ENCODE results near the gene SIRPA.

Gene SIRPA

DNA sequence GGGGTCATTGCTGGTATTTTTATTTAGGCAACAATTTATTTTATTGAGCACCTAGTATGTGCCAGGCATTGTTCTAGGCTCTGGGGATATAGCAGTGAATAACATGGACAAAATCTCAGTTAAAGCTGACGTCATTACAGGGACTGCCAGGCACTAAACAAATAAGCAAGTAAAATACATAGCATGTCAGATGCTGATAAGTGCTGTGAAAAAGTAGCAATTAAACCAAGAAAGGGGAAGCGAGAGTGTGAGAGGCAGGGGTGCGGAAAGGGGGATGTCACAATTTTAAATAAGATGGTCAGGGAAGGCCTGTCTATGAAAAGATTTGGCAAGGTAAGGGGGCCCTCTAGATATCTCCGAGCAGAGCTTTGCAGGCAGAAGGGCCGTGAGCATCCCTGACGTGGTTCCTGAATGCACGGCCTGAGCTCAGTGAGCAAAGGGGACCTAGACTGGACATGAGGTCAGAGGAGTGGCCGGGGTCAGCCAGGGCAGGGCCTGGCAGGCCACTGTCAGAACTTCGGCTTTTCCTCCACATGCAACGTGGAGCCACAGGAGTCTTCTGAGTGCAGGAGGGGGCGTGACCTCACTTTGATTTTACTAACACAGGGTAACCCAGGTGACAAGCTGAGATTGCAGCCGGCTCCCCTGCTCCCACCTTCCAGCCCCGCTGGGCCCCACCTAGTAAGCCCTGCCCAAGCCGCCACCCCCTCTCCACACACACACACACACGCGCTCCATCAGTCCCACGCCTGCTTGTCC is 24.2 kb upstream of the SIRPA start:
- no peak for DNase-seq (ENCODE audit: low spot score)

DNA sequence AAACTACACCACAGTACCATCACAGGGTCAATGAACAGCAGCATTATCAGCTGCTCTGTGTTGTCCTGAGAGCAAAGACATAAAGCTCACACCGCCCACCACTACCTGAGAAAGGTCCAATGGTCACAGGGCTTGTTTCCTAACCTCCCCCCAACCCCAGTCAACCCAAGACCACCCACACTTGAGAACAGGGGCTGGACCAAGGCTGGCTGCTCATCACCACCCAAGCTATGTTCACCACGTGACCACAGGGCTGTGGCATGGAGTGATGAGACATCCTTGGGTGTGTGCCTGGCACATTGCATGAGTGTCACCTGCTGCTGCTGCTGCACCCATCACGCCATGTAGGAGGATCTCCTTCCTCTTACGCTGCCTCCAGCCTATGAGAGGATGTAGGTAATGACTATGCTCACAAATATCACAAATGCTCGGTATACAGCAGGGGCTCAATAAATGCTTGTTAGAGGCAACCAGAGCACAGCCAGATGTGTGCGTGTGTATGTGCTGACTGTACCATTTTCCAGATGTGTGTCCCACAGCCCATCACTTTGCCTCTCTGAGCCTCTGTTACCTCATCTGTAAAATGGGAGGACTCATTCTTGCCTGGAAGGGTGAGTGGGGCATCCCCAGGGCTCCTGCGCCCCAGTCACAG is 23.3 kb upstream of the SIRPA start:
- DNase-seq (ENCODE audit: low spot score) = no peak

- no peak for DNase-seq (ENCODE audit: low spot score)
Observed at GRCh38 chr20:1872459-1873097, 22.6 kb upstream of the SIRPA start.

DNA sequence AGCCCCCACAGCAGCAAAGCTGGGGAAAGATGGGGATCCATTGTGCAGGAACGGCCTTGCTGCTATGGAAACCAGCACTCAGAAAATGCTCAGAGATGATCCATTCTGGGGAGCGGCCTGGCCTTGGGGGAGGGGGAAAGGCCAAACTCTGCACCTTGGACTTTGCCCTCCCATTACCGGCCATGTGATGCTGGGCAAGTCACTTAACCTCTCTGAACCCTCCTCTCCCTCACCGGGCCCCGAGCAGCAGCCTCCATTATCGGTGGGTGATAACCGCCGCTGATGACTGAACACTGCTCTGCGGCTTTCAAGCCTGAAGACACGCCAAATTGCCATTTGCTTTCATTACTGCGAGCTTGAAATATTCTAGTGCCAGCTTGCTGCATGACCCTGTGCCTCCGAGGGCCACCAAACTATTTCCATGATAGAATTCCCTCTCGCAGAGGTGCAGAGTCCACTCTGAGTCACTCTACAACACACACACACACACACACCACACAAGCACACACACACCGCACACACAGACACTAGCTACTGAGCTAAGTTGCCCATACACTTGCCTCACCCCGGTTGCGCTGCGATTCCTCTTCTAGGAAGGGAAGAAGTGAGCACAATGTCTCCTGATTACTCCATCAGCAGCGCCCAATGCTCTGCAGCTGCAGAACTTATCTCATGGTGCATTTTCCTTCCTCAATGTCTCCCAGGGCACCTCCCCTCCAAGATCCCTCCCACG is 20.6 kb upstream of the SIRPA start:
- no peak for DNase-seq (ENCODE audit: low spot score)

GRCh38 chr20:1875183-1875554 is 20.0 kb upstream of the SIRPA start:
- DNase-seq (ENCODE audit: low spot score) = no peak

GRCh38 chr20:1875762-1876161 is 19.4 kb upstream of the SIRPA start:
- DNase-seq (ENCODE audit: low spot score) = no peak

DNA sequence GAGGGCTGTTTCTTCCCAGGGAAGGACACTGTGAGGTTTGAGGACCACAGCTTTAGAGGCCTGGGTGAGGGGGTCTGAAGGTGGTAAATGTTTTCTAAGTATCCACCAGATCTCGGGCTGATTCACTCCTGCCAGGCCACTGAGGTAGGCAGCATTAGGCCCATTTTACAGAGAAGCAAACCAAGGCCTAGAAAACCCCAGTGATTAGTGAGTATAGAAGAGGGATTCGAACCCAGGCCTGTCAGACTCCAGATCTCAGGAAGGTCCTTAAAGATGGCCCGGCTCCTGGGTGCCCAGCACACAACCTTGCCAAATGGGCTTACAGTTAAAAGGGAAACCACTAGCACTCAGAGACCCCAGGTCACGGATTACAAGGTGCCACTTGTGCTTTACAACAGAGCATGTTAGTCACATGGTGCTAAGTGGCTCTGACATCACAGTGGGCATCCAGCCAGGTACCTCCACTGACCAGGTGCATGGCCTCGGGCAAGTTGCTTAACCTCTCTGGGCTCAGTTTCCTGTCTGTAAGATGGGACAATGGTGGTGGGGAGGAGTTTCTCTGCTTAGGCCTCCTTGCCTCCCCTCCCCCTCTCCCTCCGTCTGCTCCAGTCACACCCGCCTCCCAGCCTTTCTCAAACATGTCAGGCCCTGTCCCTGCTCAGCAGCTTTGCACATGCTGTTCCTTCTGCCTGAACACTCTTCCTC is 18.8 kb upstream of the SIRPA start:
- no peak for DNase-seq (ENCODE audit: low spot score)

- peak; percentile 84 for DNase-seq (ENCODE audit: low spot score)
Observed at GRCh38 chr20:1876975-1877608, 18.1 kb upstream of the SIRPA start.

GRCh38 chr20:1877609-1878200 is 17.5 kb upstream of the SIRPA start:
- DNase-seq (ENCODE audit: low spot score) = no peak

- DNase-seq (ENCODE audit: low spot score) = no peak
Observed at GRCh38 chr20:1879369-1879768, 15.8 kb upstream of the SIRPA start.

DNA sequence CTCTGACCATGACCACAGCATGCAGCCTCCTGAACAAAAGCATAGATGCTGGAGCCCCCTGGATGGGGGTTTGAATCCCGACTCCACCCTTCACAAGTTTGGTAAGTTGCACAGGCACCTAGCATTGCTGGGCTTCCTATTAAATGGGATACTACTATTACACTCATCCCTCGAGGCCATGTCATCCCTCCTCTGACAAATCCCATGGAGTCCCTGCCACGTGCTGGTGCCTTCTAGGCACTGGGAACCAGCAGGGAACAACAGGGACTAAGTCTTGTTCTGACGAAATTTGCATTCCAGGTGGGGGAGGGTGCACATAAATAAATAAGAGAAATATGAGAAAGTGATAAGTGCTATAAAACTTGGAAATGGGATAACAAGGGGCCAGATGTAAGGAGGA is 15.3 kb upstream of the SIRPA start:
- DNase-seq (ENCODE audit: low spot score) = no peak

GRCh38 chr20:1880529-1881239 is 14.5 kb upstream of the SIRPA start:
- no peak for DNase-seq (ENCODE audit: low spot score)

DNA sequence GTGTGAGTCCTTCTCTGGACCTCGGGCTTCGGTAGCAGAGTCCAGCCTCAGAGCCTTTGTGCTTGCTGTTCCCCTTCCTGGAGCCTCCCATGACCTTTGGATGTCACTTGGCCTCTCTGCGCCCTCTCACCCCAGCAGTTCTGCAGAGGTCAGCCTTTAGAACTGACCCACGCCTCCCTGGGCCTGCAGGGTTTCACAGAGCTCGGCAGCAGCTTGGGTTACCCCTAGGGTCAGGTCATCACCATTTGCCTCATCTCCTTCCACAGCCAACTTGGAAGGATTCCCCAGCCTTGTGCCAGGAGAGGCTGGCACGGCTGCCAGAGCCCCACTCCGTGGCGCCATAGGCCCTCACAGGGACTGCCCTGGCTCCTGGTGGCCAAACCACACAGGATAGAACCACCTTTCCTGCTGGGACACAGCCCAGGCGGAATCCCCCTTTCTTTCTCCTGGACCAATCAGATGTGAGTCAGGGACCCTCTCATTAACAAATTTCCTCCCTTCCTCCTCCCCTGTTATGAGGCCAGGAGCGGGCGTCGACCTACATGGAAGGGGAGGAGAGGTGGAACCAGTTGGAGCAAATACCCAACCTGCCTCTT is 13.9 kb upstream of the SIRPA start:
- DNase-seq (ENCODE audit: low spot score) = no peak

DNA sequence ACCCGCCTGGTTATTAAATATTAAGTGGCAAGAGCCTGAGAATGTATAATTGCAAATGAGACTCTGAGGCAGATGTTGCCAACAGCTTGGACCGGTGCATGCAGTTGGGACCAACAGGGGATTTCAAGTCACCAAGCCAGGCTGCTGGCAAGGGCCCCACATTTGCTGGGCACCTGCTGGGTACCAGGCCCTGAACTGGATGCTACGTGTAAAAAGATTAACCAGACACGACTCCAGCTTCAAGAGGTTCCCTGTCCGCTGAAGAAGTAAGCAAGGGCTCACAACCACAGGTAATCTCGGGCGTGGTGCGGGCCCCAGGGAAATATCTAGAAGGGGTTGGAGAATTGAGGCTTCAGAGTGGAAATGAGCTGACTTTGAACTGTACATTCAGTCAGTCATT is 13.2 kb upstream of the SIRPA start:
- no peak for DNase-seq (ENCODE audit: low spot score)

DNA sequence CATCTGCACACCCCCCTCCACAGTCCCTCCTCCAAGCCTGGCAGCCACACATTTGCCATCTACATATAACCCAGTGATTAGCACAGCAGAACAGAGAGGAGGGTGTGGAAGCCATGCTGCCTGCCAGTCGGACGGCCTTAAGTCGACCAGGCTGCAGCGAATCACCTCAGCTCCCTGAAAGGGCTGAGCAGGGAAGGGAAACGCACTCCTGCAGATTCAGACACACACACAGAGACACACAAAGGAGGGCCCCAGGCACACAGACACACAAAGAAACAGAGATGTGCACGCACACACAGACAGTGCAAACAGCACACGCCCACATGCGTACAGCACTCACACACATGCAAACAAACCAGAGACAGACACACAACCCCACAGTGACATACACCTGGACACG is 11.2 kb upstream of the SIRPA start:
- no peak for DNase-seq (ENCODE audit: low spot score)

DNA sequence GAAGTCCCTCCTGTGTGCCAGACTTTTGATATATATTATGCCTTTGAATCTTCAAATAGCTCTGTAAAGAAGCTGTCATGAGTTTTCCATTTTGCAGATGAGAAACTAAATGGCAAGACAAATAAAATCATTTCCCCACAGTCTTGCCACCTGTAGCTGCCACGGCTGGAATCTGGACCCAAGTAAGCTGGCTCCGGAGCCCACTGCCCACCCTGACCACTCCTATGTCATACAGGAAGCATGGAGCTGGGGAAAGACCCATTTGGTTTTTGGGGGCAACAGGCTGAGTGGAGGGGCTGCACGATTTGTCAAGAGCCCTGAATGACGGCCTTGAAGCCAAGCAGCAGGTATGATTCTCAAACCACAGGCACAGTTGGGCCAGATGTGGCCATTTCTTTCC is 10.0 kb upstream of the SIRPA start:
- no peak for DNase-seq (ENCODE audit: low spot score)

- no peak for DNase-seq (ENCODE audit: low spot score)
Observed at GRCh38 chr20:1885940-1886693, 9.1 kb upstream of the SIRPA start.

GRCh38 chr20:1887321-1887720 is 7.9 kb upstream of the SIRPA start:
- DNase-seq (ENCODE audit: low spot score) = no peak

- DNase-seq (ENCODE audit: low spot score) = no peak
Observed at GRCh38 chr20:1887756-1888155, 7.5 kb upstream of the SIRPA start.
